IMR-90 (cell line): Measurements from ENCODE around the gene NFIA.

Experiments used
- CTCF ChIP-seq: conservative IDR thresholded peaks from 2 replicates; pipeline ENCODE4 v1.5.1; 2012; ENCODE audit warnings: mild to moderate bottlenecking, low read depth, low read length, improper control_type of control experiment
- POLR2A ChIP-seq: IDR thresholded peaks from 2 replicates; pipeline ENCODE4 v1.6.1; 2012; ENCODE audit warnings: mild to moderate bottlenecking, low read depth, low read length

GRCh38 chr1:61428146-61428545 is 345.8 kb downstream of the NFIA start:
- TF ChIP-seq CTCF (no peak), POLR2A (no peak)
